Measurements from ENCODE around the gene TAS2R20. TPM values are rescaled to one million over a fixed set of nuclear protein-coding genes. Genes with fewer than 3 reads are reported as not detected.

Gene TAS2R20
- total and polyA plus RNA-seq, 7 donors, result 0.10 to 0.42 (median 0.23) TPM; not detected in 1

DNA sequence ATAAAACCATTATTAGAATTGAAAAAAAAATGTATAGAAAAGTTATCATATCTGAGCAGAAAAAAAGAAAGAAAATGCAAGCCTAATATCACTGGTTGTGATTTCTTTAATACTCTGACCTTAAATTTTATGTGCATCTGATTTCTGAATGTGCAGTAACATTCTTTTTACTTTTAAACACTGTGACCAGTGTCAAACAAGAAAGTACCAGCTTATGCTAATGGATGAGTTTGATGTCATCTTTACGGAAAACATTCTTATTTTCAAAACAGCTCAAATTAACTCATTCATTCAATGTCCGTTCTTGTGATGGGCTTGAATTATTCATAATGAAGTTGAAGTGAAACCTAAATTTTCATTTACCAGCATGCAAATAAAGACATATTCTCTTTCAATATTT is 11.3 kb downstream of the TAS2R20 start, which contains the start of gene TAS2R50:
Gene TAS2R50 (minus strand): TSS at position 101 of the 400 bp plus-strand sequence. CDS start 52 bp downstream, at position 49.
- intact Hi-C loops (cut with DNase I), result no loop called here
- Histone ChIP-seq H3K27me3 (ENCODE audit: insufficient read depth in 3 of 3, low read length in 2 of 3) (no peaks in the 10 kb centered on the region), H3K9me3 (peaks cover 9% of the 10 kb centered on the region), H3K4me1 (no peaks in the 10 kb centered on the region), H3K36me3 (ENCODE audit: insufficient read depth in 1 of 2, low read depth in 1 of 2) (no peaks in the 10 kb centered on the region), H3K4me3 (no peak within 1 kb of the TSS), H3K27ac (no peak within 1 kb of the TSS)
- WGBS, 3 donors, result 43 to 70% (median 49%) methylated on average over 2 of the region's 2 CpGs
- DNase-seq (no peak), ATAC-seq (no peak)
- TF ChIP-seq, protein P1, sequence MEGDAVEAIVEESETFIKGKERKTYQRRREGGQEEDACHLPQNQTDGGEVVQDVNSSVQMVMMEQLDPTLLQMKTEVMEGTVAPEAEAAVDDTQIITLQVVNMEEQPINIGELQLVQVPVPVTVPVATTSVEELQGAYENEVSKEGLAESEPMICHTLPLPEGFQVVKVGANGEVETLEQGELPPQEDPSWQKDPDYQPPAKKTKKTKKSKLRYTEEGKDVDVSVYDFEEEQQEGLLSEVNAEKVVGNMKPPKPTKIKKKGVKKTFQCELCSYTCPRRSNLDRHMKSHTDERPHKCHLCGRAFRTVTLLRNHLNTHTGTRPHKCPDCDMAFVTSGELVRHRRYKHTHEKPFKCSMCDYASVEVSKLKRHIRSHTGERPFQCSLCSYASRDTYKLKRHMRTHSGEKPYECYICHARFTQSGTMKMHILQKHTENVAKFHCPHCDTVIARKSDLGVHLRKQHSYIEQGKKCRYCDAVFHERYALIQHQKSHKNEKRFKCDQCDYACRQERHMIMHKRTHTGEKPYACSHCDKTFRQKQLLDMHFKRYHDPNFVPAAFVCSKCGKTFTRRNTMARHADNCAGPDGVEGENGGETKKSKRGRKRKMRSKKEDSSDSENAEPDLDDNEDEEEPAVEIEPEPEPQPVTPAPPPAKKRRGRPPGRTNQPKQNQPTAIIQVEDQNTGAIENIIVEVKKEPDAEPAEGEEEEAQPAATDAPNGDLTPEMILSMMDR (IDR thresholded peaks at IDR 0.05), result no peak

DNA sequence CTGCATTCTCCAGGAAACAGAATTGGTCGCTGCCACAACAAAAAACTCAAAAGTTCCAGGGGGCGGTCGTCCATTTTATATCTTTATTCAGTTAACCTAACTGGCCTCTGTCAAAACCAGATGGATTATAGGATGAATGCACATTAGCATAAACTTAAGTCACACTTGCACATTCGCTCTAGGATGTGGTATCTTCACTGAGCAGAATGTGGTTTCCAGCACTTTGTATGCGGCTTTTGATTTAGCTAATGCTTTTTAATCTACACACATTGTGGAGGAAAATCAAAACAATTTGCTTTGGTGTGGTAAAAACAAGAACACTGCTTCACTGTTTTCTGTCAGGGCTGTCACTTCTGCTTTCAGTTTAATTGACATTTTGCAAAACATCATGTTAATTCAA is 15.9 kb downstream of the TAS2R20 start:
- TF ChIP-seq, protein P1 (IDR thresholded peaks at IDR 0.05), result no peak
- WGBS, 3 donors, result 90 to 98% (median 93%) methylated on average over 5 of the region's 5 CpGs
- DNase-seq, result no peak
- Histone ChIP-seq H3K27me3 (ENCODE audit: insufficient read depth in 3 of 3, low read length in 2 of 3) (no peaks in the 10 kb centered on the region), H3K9me3 (no peaks in the 10 kb centered on the region), H3K36me3 (ENCODE audit: insufficient read depth in 1 of 2, low read depth in 1 of 2) (no peaks in the 10 kb centered on the region), H3K4me1 (no peaks in the 10 kb centered on the region), H3K4me3 (no peak overlapping the region), H3K27ac (no peak overlapping the region)
- ATAC-seq, result no peak
- intact Hi-C loops (cut with DNase I), result no loop called here

DNA sequence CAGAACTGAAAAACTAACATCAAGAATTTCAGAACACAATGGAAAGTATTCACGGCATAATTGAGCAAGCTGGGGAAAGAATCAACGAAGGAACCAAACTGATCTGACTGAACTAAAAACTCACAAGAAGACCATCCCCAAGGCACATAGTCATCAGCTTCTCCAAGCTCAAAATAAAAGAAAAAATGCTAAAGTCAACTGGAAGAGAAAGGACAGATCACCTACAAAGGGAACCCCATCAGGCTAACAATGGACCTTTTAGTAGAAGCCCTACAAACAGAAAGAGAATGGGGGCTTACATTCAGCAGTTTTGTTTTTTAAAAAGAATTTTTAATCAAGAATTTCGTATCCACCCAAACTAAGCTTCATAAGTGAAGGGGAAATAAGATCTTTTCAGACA is 23.1 kb downstream of the TAS2R20 start:
- intact Hi-C loops (cut with DNase I), result no loop called here
- Histone ChIP-seq H3K4me3 (no peak overlapping the region), H3K27ac (no peak overlapping the region), H3K4me1 (no peaks in the 10 kb centered on the region), H3K36me3 (ENCODE audit: insufficient read depth in 1 of 2, low read depth in 1 of 2) (no peaks in the 10 kb centered on the region), H3K27me3 (ENCODE audit: insufficient read depth in 3 of 3, low read length in 2 of 3) (no peaks in the 10 kb centered on the region), H3K9me3 (no peaks in the 10 kb centered on the region)
- DNase-seq (no peak), ATAC-seq (no peak)
- TF ChIP-seq, protein P1 (IDR thresholded peaks at IDR 0.05), result no peak
- 81 to 85% (median 85%) methylated on average over 3 of the region's 3 CpGs for WGBS, 3 donors

DNA sequence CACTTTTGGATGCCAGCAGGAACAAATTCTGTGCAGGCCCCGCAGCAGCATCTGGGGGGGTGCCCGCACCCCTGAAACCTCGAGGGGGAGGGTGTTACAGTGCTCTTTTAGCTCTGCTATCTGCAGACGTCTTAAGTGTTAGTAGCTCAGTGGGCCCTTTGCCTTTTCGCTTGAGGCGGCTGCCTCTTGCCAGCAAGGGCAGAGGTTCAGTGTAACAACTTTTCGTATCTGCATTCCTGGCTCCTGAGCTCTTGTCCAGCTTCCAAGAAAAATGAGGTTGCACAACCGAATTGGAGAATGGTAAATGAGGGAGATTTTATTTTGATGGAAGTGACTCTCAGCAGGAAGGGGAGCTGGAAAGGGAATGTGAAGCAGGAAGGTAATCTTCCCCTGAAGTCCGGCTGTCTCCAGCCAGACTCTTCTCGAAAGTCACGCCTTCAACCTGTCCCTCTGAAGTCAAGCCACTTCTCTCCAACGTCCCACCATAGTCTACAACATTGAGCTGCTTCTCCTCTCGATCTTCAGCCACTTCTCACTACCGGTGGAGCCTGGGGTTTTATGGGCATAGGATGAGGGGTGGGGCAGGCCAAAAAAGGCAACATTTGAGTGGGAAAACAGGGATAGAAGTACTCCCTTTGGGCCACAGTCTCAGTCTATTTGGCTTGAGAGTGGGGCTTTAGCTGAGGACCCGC is 29.2 kb downstream of the TAS2R20 start:
- ATAC-seq (peak; percentile 22 to 75 (median 47)), DNase-seq (peak in 1 of 2 donors; percentile 53)
- TF ChIP-seq, protein P1 (IDR thresholded peaks at IDR 0.05), result no peak
- no peaks in the 10 kb centered on the region for H3K36me3 ChIP-seq (ENCODE audit: insufficient read depth in 1 of 2, low read depth in 1 of 2)
- no peak overlapping the region for H3K27ac ChIP-seq
- no peak overlapping the region for H3K4me3 ChIP-seq
- intact Hi-C loops (cut with DNase I), result no loop called here
- no peaks in the 10 kb centered on the region for H3K27me3 ChIP-seq (ENCODE audit: insufficient read depth in 3 of 3, low read length in 2 of 3)
- 47 to 64% (median 52%) methylated on average over 15 of the region's 15 CpGs for WGBS, 3 donors
- H3K9me3 ChIP-seq, result no peaks in the 10 kb centered on the region
- peaks cover 3% of the 10 kb centered on the region for H3K4me1 ChIP-seq

DNA sequence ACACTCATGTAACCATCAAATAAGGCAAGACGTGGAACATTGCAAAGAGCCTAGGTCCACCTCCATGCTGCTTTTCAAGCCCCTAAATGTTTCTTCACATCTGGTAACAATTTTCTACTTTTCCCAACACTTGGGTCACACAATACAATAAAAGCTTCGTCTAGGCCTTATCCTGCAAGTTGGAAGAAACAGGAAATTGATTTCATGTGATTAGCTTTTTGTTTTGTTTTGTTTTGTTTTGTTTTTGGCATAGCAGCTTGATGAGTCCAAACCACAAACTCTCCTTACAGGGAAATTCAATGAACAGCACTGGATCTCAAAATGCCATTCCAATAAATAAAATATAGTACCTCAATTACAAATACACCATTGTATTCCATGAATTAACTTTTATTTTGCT is 30.7 kb downstream of the TAS2R20 start:
- H3K4me1 ChIP-seq, result peaks cover 3% of the 10 kb centered on the region
- TF ChIP-seq, protein P1 (IDR thresholded peaks at IDR 0.05), result no peak
- no peak for ATAC-seq
- intact Hi-C loops (cut with DNase I), result no loop called here
- WGBS, 3 donors, result 60 to 66% (median 62%) methylated on average over 2 of the region's 2 CpGs
- no peaks in the 10 kb centered on the region for H3K9me3 ChIP-seq
- H3K4me3 ChIP-seq, result no peak overlapping the region
- H3K27me3 ChIP-seq (ENCODE audit: insufficient read depth in 3 of 3, low read length in 2 of 3), result no peaks in the 10 kb centered on the region
- no peak for DNase-seq
- no peak overlapping the region for H3K27ac ChIP-seq
- H3K36me3 ChIP-seq (ENCODE audit: insufficient read depth in 1 of 2, low read depth in 1 of 2), result no peaks in the 10 kb centered on the region

Measured in psoas muscle (tissue), 8 donors.